HTR-8/SVneo (cell line): ENCODE results near the gene DISP1.

Experiments
- DNase-seq: peaks from one replicate; pipeline ENCODE4 v3.0.0; 2011; ENCODE audit warnings: low spot score, mixed read lengths; ENCODE audit not compliant: insufficient read length
- FAIRE-seq: peaks from 2 replicates; lab custom pipeline; 2011; peaks lifted over from hg19 to GRCh38; lab: Jason Lieb, UNC

DISP1 gene, protein sequence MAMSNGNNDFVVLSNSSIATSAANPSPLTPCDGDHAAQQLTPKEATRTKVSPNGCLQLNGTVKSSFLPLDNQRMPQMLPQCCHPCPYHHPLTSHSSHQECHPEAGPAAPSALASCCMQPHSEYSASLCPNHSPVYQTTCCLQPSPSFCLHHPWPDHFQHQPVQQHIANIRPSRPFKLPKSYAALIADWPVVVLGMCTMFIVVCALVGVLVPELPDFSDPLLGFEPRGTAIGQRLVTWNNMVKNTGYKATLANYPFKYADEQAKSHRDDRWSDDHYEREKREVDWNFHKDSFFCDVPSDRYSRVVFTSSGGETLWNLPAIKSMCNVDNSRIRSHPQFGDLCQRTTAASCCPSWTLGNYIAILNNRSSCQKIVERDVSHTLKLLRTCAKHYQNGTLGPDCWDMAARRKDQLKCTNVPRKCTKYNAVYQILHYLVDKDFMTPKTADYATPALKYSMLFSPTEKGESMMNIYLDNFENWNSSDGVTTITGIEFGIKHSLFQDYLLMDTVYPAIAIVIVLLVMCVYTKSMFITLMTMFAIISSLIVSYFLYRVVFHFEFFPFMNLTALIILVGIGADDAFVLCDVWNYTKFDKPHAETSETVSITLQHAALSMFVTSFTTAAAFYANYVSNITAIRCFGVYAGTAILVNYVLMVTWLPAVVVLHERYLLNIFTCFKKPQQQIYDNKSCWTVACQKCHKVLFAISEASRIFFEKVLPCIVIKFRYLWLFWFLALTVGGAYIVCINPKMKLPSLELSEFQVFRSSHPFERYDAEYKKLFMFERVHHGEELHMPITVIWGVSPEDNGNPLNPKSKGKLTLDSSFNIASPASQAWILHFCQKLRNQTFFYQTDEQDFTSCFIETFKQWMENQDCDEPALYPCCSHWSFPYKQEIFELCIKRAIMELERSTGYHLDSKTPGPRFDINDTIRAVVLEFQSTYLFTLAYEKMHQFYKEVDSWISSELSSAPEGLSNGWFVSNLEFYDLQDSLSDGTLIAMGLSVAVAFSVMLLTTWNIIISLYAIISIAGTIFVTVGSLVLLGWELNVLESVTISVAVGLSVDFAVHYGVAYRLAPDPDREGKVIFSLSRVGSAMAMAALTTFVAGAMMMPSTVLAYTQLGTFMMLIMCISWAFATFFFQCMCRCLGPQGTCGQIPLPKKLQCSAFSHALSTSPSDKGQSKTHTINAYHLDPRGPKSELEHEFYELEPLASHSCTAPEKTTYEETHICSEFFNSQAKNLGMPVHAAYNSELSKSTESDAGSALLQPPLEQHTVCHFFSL (N-terminal part only)

DNA sequence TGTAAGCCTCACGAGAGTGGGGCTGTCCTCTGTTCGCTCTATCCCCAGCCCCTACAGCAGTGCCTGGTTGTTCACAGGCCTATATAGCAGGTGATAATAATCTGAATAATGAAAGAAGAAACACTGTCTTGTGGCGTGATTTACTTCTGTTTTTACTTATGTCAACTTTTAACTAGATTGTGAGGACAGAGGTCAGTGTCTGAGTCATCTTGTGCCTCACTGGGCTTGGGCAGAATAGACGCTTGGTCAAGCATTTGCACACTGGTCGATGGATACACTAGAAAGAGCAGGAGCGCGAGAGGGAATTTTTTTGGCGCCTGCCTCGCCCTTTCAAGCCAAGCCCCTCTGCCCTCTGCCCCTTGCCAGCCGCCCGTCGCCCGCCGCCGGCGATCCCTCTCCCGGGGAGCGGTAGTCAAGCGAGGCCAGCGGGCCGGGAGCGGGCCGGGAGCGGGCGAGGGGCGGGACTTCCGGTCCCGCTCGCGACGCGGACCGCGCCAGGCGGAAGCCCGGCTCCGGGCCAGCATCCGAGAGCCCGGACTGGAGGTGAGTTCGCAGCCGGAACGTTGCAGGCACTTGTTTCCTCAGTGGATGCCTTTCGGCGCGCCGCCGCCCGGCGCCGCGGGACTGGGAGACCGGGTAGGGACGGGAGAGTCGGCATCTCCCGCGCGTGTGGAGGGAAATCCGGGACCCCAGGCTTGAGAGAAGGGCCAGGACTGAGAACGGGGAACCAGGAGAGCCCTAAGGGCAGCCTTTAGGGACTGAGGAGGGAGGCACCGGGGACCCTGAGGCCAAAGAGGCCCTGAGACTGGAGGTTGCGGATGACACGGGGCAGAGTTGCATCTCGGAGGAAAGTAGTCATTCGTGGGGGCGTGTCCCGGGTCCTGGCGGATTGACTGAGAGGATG lies at the start of gene DISP1:
Gene DISP1, plus strand, starts transcription at position 504 of the 904 bp plus-strand sequence. CDS start 127,785 bp downstream, outside the sequence.
- DNase-seq (peak; percentile 84), FAIRE-seq (no peak)

DNA sequence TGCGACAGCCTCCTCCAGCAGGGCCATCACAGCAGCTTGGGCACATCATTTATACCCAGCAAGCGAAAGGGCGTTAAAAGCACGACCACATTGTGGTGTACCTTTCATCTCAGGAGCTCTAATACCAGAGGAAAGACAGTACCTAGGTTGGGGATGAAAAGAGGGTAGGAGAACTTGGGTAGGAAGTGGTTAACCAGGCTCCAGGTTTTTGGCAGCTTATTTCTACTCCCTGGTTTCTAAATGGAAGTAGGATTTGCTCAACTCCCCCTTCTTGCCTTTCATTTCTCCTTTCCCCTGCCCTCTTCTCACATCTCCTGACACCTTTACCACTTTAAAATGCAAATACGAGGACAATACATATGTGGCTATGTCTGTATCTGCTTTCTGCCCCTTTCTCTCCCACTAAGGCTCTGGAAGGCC lies 47.7 kb upstream of the DISP1 start:
- no peak for FAIRE-seq
- DNase-seq, result no peak

- no peak for DNase-seq
- no peak for FAIRE-seq
These were observed 46.2 kb upstream of the DISP1 start for GRCh38 chr1:222768592-222768991.

DNA sequence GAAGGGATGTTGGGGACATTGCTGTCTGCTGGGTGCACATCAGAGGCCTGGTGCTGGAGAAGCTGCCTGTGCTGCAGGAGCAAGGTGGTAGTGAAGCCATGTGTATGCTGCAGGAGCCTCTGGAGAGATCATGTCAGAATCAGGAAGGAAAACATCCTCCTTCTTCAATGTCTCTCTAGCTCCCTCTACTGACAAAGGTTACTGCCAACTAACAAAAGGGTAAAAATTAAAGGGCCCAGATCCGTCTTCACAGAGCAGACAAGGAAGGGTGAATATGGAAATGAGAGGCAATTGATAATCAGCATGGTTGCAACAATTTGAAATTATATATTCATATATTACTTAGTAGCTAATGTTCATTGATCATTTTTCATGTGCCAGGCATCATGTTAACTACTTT lies 45.7 kb upstream of the DISP1 start:
- no peak for FAIRE-seq

DNA sequence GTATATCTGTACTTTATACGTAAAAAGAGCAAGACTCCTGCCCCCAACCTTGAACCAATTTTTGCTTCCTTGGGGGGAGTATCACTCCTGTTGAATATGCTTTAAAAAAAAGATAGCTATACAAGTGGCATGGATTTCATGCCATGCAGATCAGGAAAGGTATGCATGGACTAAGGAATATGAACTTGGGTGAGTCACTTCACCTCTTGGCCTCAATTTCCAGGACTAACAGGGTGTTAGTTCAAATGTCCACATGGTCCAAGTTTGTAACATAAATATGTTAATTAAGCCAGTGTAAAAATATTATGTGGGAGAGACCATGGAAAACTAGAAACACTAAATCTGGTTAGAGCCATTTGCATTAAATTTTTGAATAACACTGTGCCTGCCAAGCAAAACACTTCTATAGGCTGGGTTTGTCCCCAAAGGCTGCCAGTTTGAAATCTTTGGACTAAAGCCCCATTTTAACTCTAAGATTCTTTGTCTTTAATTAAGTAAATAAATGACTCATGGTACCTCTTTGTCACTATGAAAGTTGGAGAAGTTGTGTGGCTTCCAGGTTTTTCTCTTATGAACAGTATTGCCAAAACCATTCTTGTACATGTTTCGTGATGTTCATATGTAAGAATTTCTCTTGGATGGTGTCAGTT lies 44.7 kb upstream of the DISP1 start:
- DNase-seq (no peak), FAIRE-seq (no peak)

More for the DNA sequence above, 45.7 kb upstream of the DISP1 start:
- no peak for DNase-seq

GRCh38 chr1:222772996-222773379 lies 41.9 kb upstream of the DISP1 start:
- DNase-seq, result no peak
- no peak for FAIRE-seq

DNA sequence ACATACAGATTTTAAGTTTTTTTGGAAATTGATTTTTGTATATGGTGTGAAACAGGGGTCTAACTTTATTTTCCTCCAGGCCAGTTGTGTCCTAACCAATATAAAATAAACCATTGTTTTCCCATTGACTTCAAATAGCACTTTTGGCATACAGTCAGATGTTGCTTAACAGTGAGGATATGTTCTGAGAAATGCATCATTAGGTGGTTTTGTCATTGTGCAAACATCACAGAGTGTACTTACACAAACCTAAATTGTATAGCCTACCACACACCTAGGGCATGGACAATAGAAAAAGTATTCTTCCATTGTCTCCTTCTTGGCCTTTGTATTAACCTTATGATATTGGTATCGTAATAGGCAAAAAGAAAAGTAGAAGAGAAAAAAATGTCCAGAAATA lies 37.4 kb upstream of the DISP1 start:
- no peak for FAIRE-seq
- no peak for DNase-seq

- no peak for FAIRE-seq
These were observed 36.9 kb upstream of the DISP1 start for GRCh38 chr1:222777977-222778376.

GRCh38 chr1:222781251-222781650 lies 33.6 kb upstream of the DISP1 start:
- FAIRE-seq, result no peak
- no peak for DNase-seq

More at GRCh38 chr1:222777977-222778376, 36.9 kb upstream of the DISP1 start:
- no peak for DNase-seq

- FAIRE-seq (no peak), DNase-seq (no peak)
These were observed 31.8 kb upstream of the DISP1 start for GRCh38 chr1:222783051-222783450.

- DNase-seq, result no peak
- no peak for FAIRE-seq
These were observed 30.5 kb upstream of the DISP1 start for GRCh38 chr1:222784371-222784770.

DNA sequence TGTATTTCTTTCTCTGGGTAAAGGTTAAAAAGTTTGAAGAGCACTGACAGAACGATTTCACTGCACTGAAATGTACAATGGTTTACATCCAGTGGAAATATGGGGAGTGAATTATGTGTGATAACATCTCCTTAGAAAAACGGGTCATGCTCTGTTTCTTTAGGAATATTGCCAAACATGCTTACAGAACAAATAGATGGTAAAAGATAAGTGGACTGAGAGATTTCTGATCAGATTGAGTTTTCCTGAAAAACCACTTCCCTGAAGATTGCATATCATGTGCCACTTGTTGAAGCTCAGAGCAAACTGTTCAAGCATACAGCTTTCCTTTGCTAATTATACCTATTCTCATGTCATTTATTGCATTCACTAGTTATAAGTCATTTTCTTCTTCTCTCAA lies 29.9 kb upstream of the DISP1 start:
- DNase-seq, result no peak
- no peak for FAIRE-seq

- no peak for DNase-seq
- FAIRE-seq, result no peak
These were observed 29.3 kb upstream of the DISP1 start for GRCh38 chr1:222785529-222785928.

- no peak for FAIRE-seq
These were observed 28.7 kb upstream of the DISP1 start for GRCh38 chr1:222786121-222786520.

GRCh38 chr1:222787729-222788128 lies 27.1 kb upstream of the DISP1 start:
- FAIRE-seq, result no peak
- DNase-seq, result no peak

More at GRCh38 chr1:222786121-222786520, 28.7 kb upstream of the DISP1 start:
- DNase-seq, result no peak

DNA sequence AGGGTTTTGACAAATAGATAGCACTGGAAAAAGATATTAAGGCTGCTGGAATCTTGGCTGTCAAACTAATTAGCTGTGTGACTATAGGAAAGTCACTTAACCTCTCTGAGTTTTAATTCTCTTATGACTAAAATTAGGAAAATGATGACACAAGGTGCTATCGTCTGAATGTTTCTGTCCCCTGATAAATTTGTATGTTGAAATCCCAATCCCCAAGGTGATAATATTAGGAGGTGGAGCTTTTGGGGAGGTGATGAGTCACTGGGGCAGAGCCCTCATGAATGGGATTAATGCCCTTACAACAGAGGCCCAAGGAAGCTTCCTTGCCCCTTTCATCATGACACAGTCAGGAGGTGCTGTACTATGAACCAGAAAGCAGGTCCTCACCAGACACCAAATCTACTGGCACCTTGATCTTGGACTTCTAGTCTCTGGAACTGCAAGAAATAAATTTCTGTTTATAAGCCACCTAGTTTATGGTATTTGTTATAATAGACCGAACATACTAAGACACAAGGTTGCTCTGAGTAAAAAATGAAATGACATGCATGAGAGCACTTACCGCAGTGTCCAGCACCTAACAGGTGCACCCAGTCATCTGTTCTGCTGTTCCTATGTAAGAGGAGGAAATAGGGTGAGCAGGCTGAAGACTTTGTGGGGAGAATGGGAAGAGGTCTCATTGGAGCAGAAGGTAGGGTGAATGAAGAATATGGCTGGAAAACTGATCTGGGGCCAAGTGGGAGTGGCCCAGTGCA lies 26.3 kb upstream of the DISP1 start:
- FAIRE-seq, result no peak
- DNase-seq, result no peak

DNA sequence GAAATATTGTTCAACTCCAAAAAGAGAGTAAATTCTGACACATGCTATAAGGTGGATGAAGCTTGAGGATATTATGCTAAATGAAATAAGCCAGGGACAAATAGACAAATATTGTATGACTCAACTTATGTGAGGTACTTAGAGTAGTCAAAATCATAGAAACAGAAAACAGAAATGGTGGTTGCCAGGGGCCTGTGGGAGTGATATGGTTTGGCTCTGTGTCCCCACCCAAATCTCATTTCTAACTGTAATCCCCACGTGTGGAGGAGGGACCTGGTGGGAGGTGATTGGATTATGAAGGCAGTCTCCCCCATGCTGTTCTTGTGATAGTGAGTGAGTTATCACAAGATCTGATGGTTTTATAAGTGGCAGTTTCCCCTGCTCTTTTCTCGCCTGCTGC lies 24.7 kb upstream of the DISP1 start:
- DNase-seq, result no peak
- FAIRE-seq, result no peak

DNA sequence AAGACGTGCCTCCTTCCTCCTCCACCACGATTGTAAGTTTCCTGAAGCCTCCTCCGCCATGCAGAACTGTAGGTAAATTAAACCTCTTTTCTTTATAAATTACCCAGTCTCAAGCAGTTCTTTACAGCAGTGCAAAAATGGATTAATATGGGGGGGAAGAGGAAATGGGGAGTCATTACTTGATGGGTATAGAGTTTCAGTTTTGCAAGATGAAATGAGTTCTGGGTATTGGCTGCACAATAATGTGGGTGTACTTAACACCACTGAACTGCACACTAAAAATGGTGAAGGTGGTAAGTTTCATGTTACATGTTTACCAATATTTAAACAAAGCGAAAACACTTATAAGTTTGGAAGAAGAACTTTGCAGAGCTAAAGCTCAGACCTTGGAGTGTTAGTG lies 24.3 kb upstream of the DISP1 start:
- no peak for DNase-seq
- no peak for FAIRE-seq
